Measurements from ENCODE around the gene SLC23A1. TPM values are rescaled to one million over a fixed set of nuclear protein-coding genes. Genes with fewer than 3 reads are reported as not detected.

Gene SLC23A1
- total RNA-seq, 1 donor from 2014 or later: not detected

GRCh38 chr5:139340051-139340450 is 43.0 kb downstream of the SLC23A1 start:
- Mint-ChIP-seq H3K4me1 (ENCODE audit: low read depth) (peaks cover 43% of the 10 kb centered on the region), H3K27ac (ENCODE audit: unreplicated experiment) (peak overlapping the region; percentile 49), H3K27me3 (ENCODE audit: low read depth) (no peaks in the 10 kb centered on the region), H3K36me3 (ENCODE audit: low read depth) (no peaks in the 10 kb centered on the region), H3K9me3 (ENCODE audit: low read depth) (no peaks in the 10 kb centered on the region), H3K4me3 (ENCODE audit: unreplicated experiment) (no peak overlapping the region)
- no peak for TF ChIP-seq CTCF (IDR thresholded peaks at IDR 0.05)
- no peak for DNase-seq (ENCODE audit: low spot score)

GRCh38 chr5:139335811-139336210 is 47.3 kb downstream of the SLC23A1 start:
- H3K36me3 Mint-ChIP-seq (ENCODE audit: low read depth): peaks cover 5% of the 10 kb centered on the region
- H3K4me3 Mint-ChIP-seq (ENCODE audit: unreplicated experiment): no peak overlapping the region
- H3K4me1 Mint-ChIP-seq (ENCODE audit: low read depth): peaks cover 12% of the 10 kb centered on the region
- peak overlapping the region; percentile 27 for H3K27ac Mint-ChIP-seq (ENCODE audit: unreplicated experiment)
- no peaks in the 10 kb centered on the region for H3K27me3 Mint-ChIP-seq (ENCODE audit: low read depth)
- TF ChIP-seq CTCF (IDR thresholded peaks at IDR 0.05): no peak
- no peaks in the 10 kb centered on the region for H3K9me3 Mint-ChIP-seq (ENCODE audit: low read depth)
- DNase-seq (ENCODE audit: low spot score): no peak

Other genes with a start within 250 kb of the SLC23A1 start
- gene SIL1, start 184.9 kb downstream of the SLC23A1 start, total RNA-seq: 71.1 to 87.4 TPM (median 76.2 TPM) in 3 replicates
- 150 to 218 TPM (median 153 TPM) in 3 replicates for gene MATR3, start 89.6 kb downstream of the SLC23A1 start, total RNA-seq
- gene PAIP2, start 41.4 kb downstream of the SLC23A1 start, total RNA-seq: 43.8 to 53.0 TPM (median 47.9 TPM) in 3 replicates
- not detected in 3 replicates for gene MZB1, start 6.6 kb upstream of the SLC23A1 start, total RNA-seq
- gene PROB1, start 11.8 kb upstream of the SLC23A1 start, total RNA-seq: 0.97 to 2.4 TPM (median 2.3 TPM) in 3 replicates
- 2.7 to 3.7 TPM (median 3.7 TPM) in 3 replicates for gene SPATA24, start 20.8 kb upstream of the SLC23A1 start, total RNA-seq
- 17.4 to 27.0 TPM (median 25.6 TPM) in 3 replicates for gene DNAJC18, start 56.2 kb upstream of the SLC23A1 start, total RNA-seq
- 0.62 TPM in 1 of 3 replicates, not detected in the others for gene ECSCR, start 79.4 kb upstream of the SLC23A1 start, total RNA-seq
- not detected in 3 replicates for gene SMIM33, start 87.7 kb upstream of the SLC23A1 start, total RNA-seq
- gene STING1, start 99.5 kb upstream of the SLC23A1 start, total RNA-seq: 26.6 to 59.2 TPM (median 58.4 TPM) in 3 replicates
- gene UBE2D2, start 178.0 kb upstream of the SLC23A1 start, total RNA-seq: 110 to 129 TPM (median 117 TPM) in 3 replicates

Measured in chondrocyte (in vitro differentiated cells).